ENCODE data around the gene PTPRQ.

The PTPRQ gene

DNA sequence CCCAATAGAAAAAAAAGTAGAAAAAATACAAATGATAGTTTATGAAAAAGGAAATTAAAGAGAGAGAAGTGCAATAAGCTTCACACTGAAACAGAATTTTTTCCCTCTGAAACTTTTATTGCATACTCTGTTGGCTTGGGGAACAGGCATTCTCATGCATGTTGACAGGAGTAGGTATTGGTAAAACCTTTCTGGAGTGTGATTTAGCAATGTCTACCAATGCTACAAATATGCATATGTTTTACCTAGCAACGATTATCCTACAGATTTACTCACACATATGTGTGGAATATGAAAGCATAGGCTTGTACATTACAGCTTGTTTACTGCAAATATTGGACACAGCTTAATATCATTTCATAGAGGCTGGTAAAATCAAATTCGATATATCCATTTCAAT, 137.7 kb downstream of the PTPRQ start:
- Histone ChIP-seq H3K27ac (ENCODE audit: low read length) (no peak overlapping the region), H4K20me1 (ENCODE audit: insufficient read depth, low read length) (no peaks in the 10 kb centered on the region), H3K9ac (ENCODE audit: low read depth, low read length) (no peak overlapping the region), H3K36me3 (ENCODE audit: insufficient read depth, low read length) (no peaks in the 10 kb centered on the region), H3K79me2 (ENCODE audit: insufficient read depth, low read length) (no peaks in the 10 kb centered on the region), H3K4me2 (ENCODE audit: insufficient read depth, low read length) (no peak overlapping the region), H3K4me3 (ENCODE audit: low read depth in 1 of 2, low read length in 2 of 2) (no peak overlapping the region), H3K9me3 (ENCODE audit: insufficient read depth, low read length, severe bottlenecking) (no peaks in the 10 kb centered on the region), H3K4me1 (ENCODE audit: insufficient read depth, low read length) (no peaks in the 10 kb centered on the region), H2AFZ (ENCODE audit: low read depth, low read length) (no peak overlapping the region), H3K27me3 (ENCODE audit: insufficient read depth, low read length, poor library complexity) (no peaks in the 10 kb centered on the region)
- TF ChIP-seq, protein P1, sequence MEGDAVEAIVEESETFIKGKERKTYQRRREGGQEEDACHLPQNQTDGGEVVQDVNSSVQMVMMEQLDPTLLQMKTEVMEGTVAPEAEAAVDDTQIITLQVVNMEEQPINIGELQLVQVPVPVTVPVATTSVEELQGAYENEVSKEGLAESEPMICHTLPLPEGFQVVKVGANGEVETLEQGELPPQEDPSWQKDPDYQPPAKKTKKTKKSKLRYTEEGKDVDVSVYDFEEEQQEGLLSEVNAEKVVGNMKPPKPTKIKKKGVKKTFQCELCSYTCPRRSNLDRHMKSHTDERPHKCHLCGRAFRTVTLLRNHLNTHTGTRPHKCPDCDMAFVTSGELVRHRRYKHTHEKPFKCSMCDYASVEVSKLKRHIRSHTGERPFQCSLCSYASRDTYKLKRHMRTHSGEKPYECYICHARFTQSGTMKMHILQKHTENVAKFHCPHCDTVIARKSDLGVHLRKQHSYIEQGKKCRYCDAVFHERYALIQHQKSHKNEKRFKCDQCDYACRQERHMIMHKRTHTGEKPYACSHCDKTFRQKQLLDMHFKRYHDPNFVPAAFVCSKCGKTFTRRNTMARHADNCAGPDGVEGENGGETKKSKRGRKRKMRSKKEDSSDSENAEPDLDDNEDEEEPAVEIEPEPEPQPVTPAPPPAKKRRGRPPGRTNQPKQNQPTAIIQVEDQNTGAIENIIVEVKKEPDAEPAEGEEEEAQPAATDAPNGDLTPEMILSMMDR (IDR thresholded peaks at IDR 0.05; ENCODE audit: borderline replicate concordance, extremely low read depth, low read length, poor library complexity, severe bottlenecking) = no peak
- TF ChIP-seq EZH2 (IDR thresholded peaks at IDR 0.05; ENCODE audit: borderline replicate concordance, low read depth, low read length, severe bottlenecking) = no peak
- ATAC-seq (ENCODE audit: insufficient read depth, low read depth) (no peak), DNase-seq (no peak)

DNA sequence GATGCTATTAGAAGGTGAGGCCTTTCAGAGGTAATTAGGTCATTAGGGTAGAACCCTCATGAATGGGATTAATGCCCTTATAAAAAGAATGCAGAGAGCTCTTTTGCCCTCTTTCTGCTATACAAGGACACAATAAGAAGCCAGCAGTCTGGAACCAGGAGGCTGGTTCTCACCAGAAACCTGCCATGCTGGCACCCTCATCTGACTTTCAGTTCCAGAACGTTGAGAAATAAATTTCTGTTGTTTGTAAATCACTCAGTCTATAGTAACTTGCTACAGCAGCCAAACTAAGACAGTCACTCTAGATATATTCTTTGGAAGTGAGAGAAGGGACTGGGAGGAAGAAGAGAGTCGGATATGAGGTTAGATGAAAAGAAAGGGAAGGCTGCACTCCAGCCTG, 138.4 kb downstream of the PTPRQ start:
- Histone ChIP-seq H2AFZ (ENCODE audit: low read depth, low read length) (no peak overlapping the region), H4K20me1 (ENCODE audit: insufficient read depth, low read length) (no peaks in the 10 kb centered on the region), H3K9ac (ENCODE audit: low read depth, low read length) (no peak overlapping the region), H3K4me2 (ENCODE audit: insufficient read depth, low read length) (no peak overlapping the region), H3K27me3 (ENCODE audit: insufficient read depth, low read length, poor library complexity) (no peaks in the 10 kb centered on the region), H3K27ac (ENCODE audit: low read length) (no peak overlapping the region), H3K9me3 (ENCODE audit: insufficient read depth, low read length, severe bottlenecking) (no peaks in the 10 kb centered on the region), H3K4me3 (ENCODE audit: low read depth in 1 of 2, low read length in 2 of 2) (no peak overlapping the region), H3K4me1 (ENCODE audit: insufficient read depth, low read length) (no peaks in the 10 kb centered on the region), H3K79me2 (ENCODE audit: insufficient read depth, low read length) (no peaks in the 10 kb centered on the region), H3K36me3 (ENCODE audit: insufficient read depth, low read length) (no peaks in the 10 kb centered on the region)
- TF ChIP-seq, protein P1 (IDR thresholded peaks at IDR 0.05; ENCODE audit: borderline replicate concordance, extremely low read depth, low read length, poor library complexity, severe bottlenecking) = no peak
- no peak for TF ChIP-seq EZH2 (IDR thresholded peaks at IDR 0.05; ENCODE audit: borderline replicate concordance, low read depth, low read length, severe bottlenecking)
- ATAC-seq (ENCODE audit: insufficient read depth, low read depth) (no peak), DNase-seq (no peak)

DNA sequence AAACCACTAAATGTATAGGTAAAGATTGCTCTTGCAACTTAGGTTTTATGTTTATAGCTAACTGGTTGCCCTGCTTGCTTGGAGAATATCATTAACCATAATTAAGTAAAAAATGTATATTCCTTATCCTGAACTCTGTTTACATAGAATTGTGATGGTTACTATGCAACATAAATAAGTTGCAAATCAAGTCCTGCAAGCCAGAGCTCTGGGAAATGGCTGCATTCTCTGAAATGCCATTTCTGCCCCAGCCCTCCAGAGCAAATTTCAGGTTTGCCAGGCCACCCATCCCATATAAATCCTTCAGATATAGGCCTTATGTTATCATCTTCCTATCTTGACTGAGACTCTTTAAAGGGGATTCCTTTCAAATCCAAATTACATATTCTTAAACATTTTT, 145.0 kb downstream of the PTPRQ start:
- Histone ChIP-seq H4K20me1 (ENCODE audit: insufficient read depth, low read length) (no peaks in the 10 kb centered on the region), H3K4me2 (ENCODE audit: insufficient read depth, low read length) (no peak overlapping the region), H3K4me3 (ENCODE audit: low read depth in 1 of 2, low read length in 2 of 2) (no peak overlapping the region), H3K9me3 (ENCODE audit: insufficient read depth, low read length, severe bottlenecking) (no peaks in the 10 kb centered on the region), H3K4me1 (ENCODE audit: insufficient read depth, low read length) (no peaks in the 10 kb centered on the region), H3K27me3 (ENCODE audit: insufficient read depth, low read length, poor library complexity) (no peaks in the 10 kb centered on the region), H3K9ac (ENCODE audit: low read depth, low read length) (no peak overlapping the region), H3K36me3 (ENCODE audit: insufficient read depth, low read length) (no peaks in the 10 kb centered on the region), H3K27ac (ENCODE audit: low read length) (no peak overlapping the region), H2AFZ (ENCODE audit: low read depth, low read length) (no peak overlapping the region), H3K79me2 (ENCODE audit: insufficient read depth, low read length) (no peaks in the 10 kb centered on the region)
- ATAC-seq (ENCODE audit: insufficient read depth, low read depth) (no peak), DNase-seq (no peak)
- TF ChIP-seq, protein P1 (IDR thresholded peaks at IDR 0.05; ENCODE audit: borderline replicate concordance, extremely low read depth, low read length, poor library complexity, severe bottlenecking) = no peak
- TF ChIP-seq EZH2 (IDR thresholded peaks at IDR 0.05; ENCODE audit: borderline replicate concordance, low read depth, low read length, severe bottlenecking) = no peak

DNA sequence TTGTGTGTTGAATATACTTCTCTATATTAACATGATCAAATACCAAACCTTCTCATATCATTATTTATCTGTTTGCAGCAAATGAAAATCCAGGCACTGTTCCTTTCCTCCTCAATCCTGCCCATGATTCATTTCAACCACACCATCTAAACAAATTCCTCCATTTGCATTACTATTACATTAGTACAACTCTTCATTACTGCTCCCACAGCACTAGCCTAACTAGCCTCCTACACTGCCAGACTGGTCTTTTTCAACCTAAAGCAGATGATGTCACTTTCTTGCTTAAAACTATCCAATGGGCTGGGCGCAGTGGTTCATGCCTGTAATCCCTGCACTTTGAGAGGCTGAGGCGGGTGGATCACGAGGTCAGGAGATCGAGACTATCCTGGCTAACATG, 146.1 kb downstream of the PTPRQ start:
- Histone ChIP-seq H3K9me3 (ENCODE audit: insufficient read depth, low read length, severe bottlenecking) (no peaks in the 10 kb centered on the region), H3K4me2 (ENCODE audit: insufficient read depth, low read length) (no peak overlapping the region), H3K27me3 (ENCODE audit: insufficient read depth, low read length, poor library complexity) (no peaks in the 10 kb centered on the region), H3K79me2 (ENCODE audit: insufficient read depth, low read length) (no peaks in the 10 kb centered on the region), H3K4me3 (ENCODE audit: low read depth in 1 of 2, low read length in 2 of 2) (no peak overlapping the region), H3K9ac (ENCODE audit: low read depth, low read length) (no peak overlapping the region), H3K36me3 (ENCODE audit: insufficient read depth, low read length) (no peaks in the 10 kb centered on the region), H4K20me1 (ENCODE audit: insufficient read depth, low read length) (no peaks in the 10 kb centered on the region), H2AFZ (ENCODE audit: low read depth, low read length) (no peak overlapping the region), H3K4me1 (ENCODE audit: insufficient read depth, low read length) (no peaks in the 10 kb centered on the region), H3K27ac (ENCODE audit: low read length) (no peak overlapping the region)
- ATAC-seq (ENCODE audit: insufficient read depth, low read depth) (no peak), DNase-seq (no peak)
- TF ChIP-seq, protein P1 (IDR thresholded peaks at IDR 0.05; ENCODE audit: borderline replicate concordance, extremely low read depth, low read length, poor library complexity, severe bottlenecking) = no peak
- no peak for TF ChIP-seq EZH2 (IDR thresholded peaks at IDR 0.05; ENCODE audit: borderline replicate concordance, low read depth, low read length, severe bottlenecking)

All from DND-41 (cell line).